ENCODE data around the gene SETD1B.

Gene SETD1B

GRCh38 chr12:121810234-121810817, 6.5 kb downstream of the SETD1B start:
- DNase-seq = no peak

- DNase-seq = no peak
Observed at GRCh38 chr12:121810833-121811433, 7.1 kb downstream of the SETD1B start.

GRCh38 chr12:121811434-121812319, 7.9 kb downstream of the SETD1B start:
- no peak for DNase-seq

GRCh38 chr12:121812320-121812871, 8.6 kb downstream of the SETD1B start:
- DNase-seq = no peak

- DNase-seq = no peak
Observed at GRCh38 chr12:121812921-121813896, 9.4 kb downstream of the SETD1B start.

- DNase-seq = no peak
Observed at GRCh38 chr12:121813951-121814350, 10.1 kb downstream of the SETD1B start.

- DNase-seq = no peak
Observed at GRCh38 chr12:121814429-121815119, 10.8 kb downstream of the SETD1B start.

- DNase-seq = no peak
Observed at GRCh38 chr12:121815263-121815662, 11.5 kb downstream of the SETD1B start.

GRCh38 chr12:121816925-121817647, 13.3 kb downstream of the SETD1B start:
- DNase-seq = no peak

- no peak for DNase-seq
Observed at GRCh38 chr12:121817648-121818043, 13.8 kb downstream of the SETD1B start.

- no peak for DNase-seq
Observed at GRCh38 chr12:121819212-121819949, 15.6 kb downstream of the SETD1B start.

GRCh38 chr12:121820056-121820455, 16.2 kb downstream of the SETD1B start:
- no peak for DNase-seq

GRCh38 chr12:121822393-121823100, 18.7 kb downstream of the SETD1B start:
- no peak for DNase-seq

- DNase-seq = no peak
Observed at GRCh38 chr12:121823101-121823726, 19.4 kb downstream of the SETD1B start.

- no peak for DNase-seq
Observed at GRCh38 chr12:121823727-121824115, 19.9 kb downstream of the SETD1B start.

GRCh38 chr12:121825041-121825523, 21.3 kb downstream of the SETD1B start:
- no peak for DNase-seq

GRCh38 chr12:121826318-121827150, 22.7 kb downstream of the SETD1B start:
- DNase-seq = no peak
